ENCODE data around the gene ADAMTS4. TPM values are rescaled to one million over a fixed set of nuclear protein-coding genes. Genes with fewer than 3 reads are reported as not detected.

Gene ADAMTS4
- total RNA-seq, 1 donor from 2014 or later, result 2.8 TPM

GRCh38 chr1:161171191-161171590, 27.7 kb downstream of the ADAMTS4 start:
- Mint-ChIP-seq H3K4me1 (ENCODE audit: low read depth) (peaks cover 45% of the 10 kb centered on the region), H3K27me3 (ENCODE audit: low read depth) (no peaks in the 10 kb centered on the region), H3K9me3 (ENCODE audit: low read depth) (no peaks in the 10 kb centered on the region), H3K4me3 (ENCODE audit: unreplicated experiment) (no peak overlapping the region), H3K27ac (ENCODE audit: unreplicated experiment) (peak overlapping the region; percentile 27), H3K36me3 (ENCODE audit: low read depth) (peaks cover 22% of the 10 kb centered on the region)
- no peak for DNase-seq (ENCODE audit: low spot score)
- TF ChIP-seq CTCF (IDR thresholded peaks at IDR 0.05), result peak; percentile 50

GRCh38 chr1:161168906-161169305, 29.9 kb downstream of the ADAMTS4 start:
- H3K36me3 Mint-ChIP-seq (ENCODE audit: low read depth), result peaks cover 16% of the 10 kb centered on the region
- no peaks in the 10 kb centered on the region for H3K27me3 Mint-ChIP-seq (ENCODE audit: low read depth)
- no peak for TF ChIP-seq CTCF (IDR thresholded peaks at IDR 0.05)
- H3K27ac Mint-ChIP-seq (ENCODE audit: unreplicated experiment), result no peak overlapping the region
- peaks cover 48% of the 10 kb centered on the region for H3K4me1 Mint-ChIP-seq (ENCODE audit: low read depth)
- no peak overlapping the region for H3K4me3 Mint-ChIP-seq (ENCODE audit: unreplicated experiment)
- peak; percentile 59 for DNase-seq (ENCODE audit: low spot score)
- no peaks in the 10 kb centered on the region for H3K9me3 Mint-ChIP-seq (ENCODE audit: low read depth)

GRCh38 chr1:161166669-161167548, 31.9 kb downstream of the ADAMTS4 start:
- Mint-ChIP-seq H3K27me3 (ENCODE audit: low read depth) (no peaks in the 10 kb centered on the region), H3K4me3 (ENCODE audit: unreplicated experiment) (peak overlapping the region; percentile 89), H3K27ac (ENCODE audit: unreplicated experiment) (peak overlapping the region; percentile 99), H3K36me3 (ENCODE audit: low read depth) (peaks cover 15% of the 10 kb centered on the region), H3K9me3 (ENCODE audit: low read depth) (no peaks in the 10 kb centered on the region), H3K4me1 (ENCODE audit: low read depth) (peaks cover 32% of the 10 kb centered on the region)
- no peak for TF ChIP-seq CTCF (IDR thresholded peaks at IDR 0.05)
- DNase-seq (ENCODE audit: low spot score), result peak; percentile 78

- peak; percentile 98 for DNase-seq (ENCODE audit: low spot score)
- Mint-ChIP-seq H3K9me3 (ENCODE audit: low read depth) (no peaks in the 10 kb centered on the region), H3K36me3 (ENCODE audit: low read depth) (peaks cover 13% of the 10 kb centered on the region), H3K27me3 (ENCODE audit: low read depth) (no peaks in the 10 kb centered on the region), H3K27ac (ENCODE audit: unreplicated experiment) (peak within 1 kb of the TSS; percentile 99), H3K4me3 (ENCODE audit: unreplicated experiment) (peak within 1 kb of the TSS; percentile 89), H3K4me1 (ENCODE audit: low read depth) (peaks cover 41% of the 10 kb centered on the region)
- peak; percentile 82 for TF ChIP-seq CTCF (IDR thresholded peaks at IDR 0.05)
These were observed 32.8 kb downstream of the ADAMTS4 start, which contains the start of gene PPOX for GRCh38 chr1:161165742-161166668. Gene PPOX (plus strand): TSS chr1:161166426. CDS start chr1:161166848, 422 bp downstream.
